SK-N-SH (cell line): Measurements from ENCODE around the gene RASSF8. TPM values are rescaled to one million over a fixed set of nuclear protein-coding genes. Genes with fewer than 3 reads are reported as not detected.
A peak's percentile ranks its signal among the peaks of the same experiment; 100 is the strongest.

Source experiments
- CTCF ChIA-PET: fragments of 300-600, 350-600 bp; formaldehyde crosslinking; extraction: SDS; loops from one replicate; lab custom pipeline; 2021; lab: Yijun Ruan, JAX
- POLR2A ChIA-PET: fragments of 350-600 bp; sonication (Branson Sonifier 250); formaldehyde crosslinking; extraction: SDS; loops from one replicate; lab custom pipeline; 2020; ENCODE audit warnings: antibody characterized with exemption, inconsistent platforms; lab: Yijun Ruan, JAX
- DNase-seq: peaks from one replicate; pipeline ENCODE4 v3.0.0; 2012
- H2AFZ ChIP-seq: fragments of 200-600 bp; sonication (generic); 2 replicates; pipeline ENCODE4 v1.8.1; 2016; ENCODE audit warnings: antibody characterized with exemption, mild to moderate bottlenecking, low read depth
- H3F3A ChIP-seq: fragments of 200-600 bp; sonication (generic); replicated peaks from 2 replicates; pipeline ENCODE3; 2016; ENCODE audit warnings: antibody characterized with exemption, mild to moderate bottlenecking; ENCODE audit not compliant: insufficient read depth
- H3K27ac ChIP-seq, 2 experiments: fragments of 200-500 bp in 1 of 2; fragments of 200-600 bp in 1 of 2; sonication (Bioruptor generic) in 1 of 2; sonication (generic), shearing (Covaris generic) in 1 of 2; 2 replicates each; pipeline versions ENCODE4 v1.5.1 to v1.6.1; 2014 to 2016; ENCODE audit warnings: low read depth in 2 of 2, inconsistent platforms in 1 of 2, low read length in 1 of 2, mild to moderate bottlenecking in 1 of 2, mixed read lengths in 1 of 2
- H3K27me3 ChIP-seq: fragments of 200-600 bp; sonication (generic), shearing (Covaris generic); 2 replicates; pipeline ENCODE4 v1.6.1; 2016; ENCODE audit warnings: mixed run types; ENCODE audit not compliant: insufficient read depth
- H3K36me3 ChIP-seq, 2 experiments: fragments of 200-500 bp in 1 of 2; fragments of 200-600 bp in 1 of 2; sonication (Bioruptor generic) in 1 of 2; sonication (generic) in 1 of 2; replicated peaks in 1 of 2; 2 replicates each; pipeline versions ENCODE3 to v1.5.1; 2014 to 2016; ENCODE audit warnings: low read length in 1 of 2, mild to moderate bottlenecking in 1 of 2; ENCODE audit not compliant: insufficient read depth in 2 of 2, control insufficient read depth in 1 of 2
- H3K4me1 ChIP-seq, 2 experiments: fragments of 200-500 bp in 1 of 2; fragments of 200-600 bp in 1 of 2; sonication (Bioruptor generic) in 1 of 2; sonication (generic), shearing (Covaris generic) in 1 of 2; 2 replicates each; pipeline versions ENCODE4 v1.5.1 to v1.6.1; 2014 to 2016; ENCODE audit warnings: low read depth in 1 of 2, low read length in 1 of 2, mixed run types in 1 of 2; ENCODE audit not compliant: insufficient read depth in 2 of 2, control insufficient read depth in 1 of 2
- H3K4me2 ChIP-seq: fragments of 200-600 bp; sonication (generic), shearing (Covaris generic); 2 replicates; pipeline ENCODE4 v1.6.1; 2017; ENCODE audit warnings: mixed run types
- H3K4me3 ChIP-seq, 2 experiments: fragments of 200-500 bp in 1 of 2; fragments of 200-600 bp in 1 of 2; sonication (Bioruptor generic) in 1 of 2; sonication (generic), shearing (Covaris generic) in 1 of 2; 2 replicates each; pipeline versions ENCODE4 v1.5.1 to v1.8.1; 2014 to 2016; ENCODE audit warnings: low read depth in 2 of 2, inconsistent platforms in 1 of 2, low read length in 1 of 2, mild to moderate bottlenecking in 1 of 2, mixed read lengths in 1 of 2, moderate library complexity in 1 of 2
- H3K79me2 ChIP-seq: fragments of 200-600 bp; sonication (generic); 2 replicates; pipeline ENCODE4 v1.8.1; 2017; ENCODE audit warnings: mild to moderate bottlenecking; ENCODE audit not compliant: insufficient read depth
- H3K9ac ChIP-seq: fragments of 200-600 bp; sonication (generic); 2 replicates; pipeline ENCODE4 v1.6.1; 2017; ENCODE audit warnings: mixed run types
- H3K9me2 ChIP-seq: fragments of 200-600 bp; sonication (generic); 2 replicates; pipeline ENCODE4 v1.6.1; 2017; ENCODE audit warnings: mixed run types
- H3K9me3 ChIP-seq: fragments of 200-600 bp; sonication (generic); 2 replicates; pipeline ENCODE4 v1.6.1; 2017; ENCODE audit warnings: mixed run types, mild to moderate bottlenecking, moderate library complexity
- H4K20me1 ChIP-seq: fragments of 200-600 bp; sonication (generic); 2 replicates; pipeline ENCODE4 v1.6.1; 2017; ENCODE audit warnings: mild to moderate bottlenecking, mixed run types; ENCODE audit not compliant: insufficient read depth
- EP300 ChIP-seq, 2 experiments: IDR thresholded peaks; 2 replicates each; pipeline versions ENCODE4 v1.4.0 to v1.6.1; 2012; ENCODE audit warnings: borderline replicate concordance in 1 of 2, low read depth in 1 of 2, low read length in 1 of 2
- EZH2phosphoT487 ChIP-seq: fragments of 200-600 bp; sonication (generic); IDR thresholded peaks from 2 replicates; pipeline ENCODE4 v1.6.1; 2017; ENCODE audit warnings: low read depth, mixed run types, mild to moderate bottlenecking, antibody characterized with exemption, moderate library complexity, borderline replicate concordance
- FOXJ3 ChIP-seq: sonication (generic); formaldehyde crosslinking; IDR thresholded peaks from 2 replicates; pipeline ENCODE4 v1.5.1; 2020; ENCODE audit warnings: mild to moderate bottlenecking, missing genetic modification reagents
- GABPA ChIP-seq: IDR thresholded peaks from 2 replicates; pipeline ENCODE4 v1.4.0; 2012; ENCODE audit warnings: low read depth, mild to moderate bottlenecking
- IRF3 ChIP-seq: fragments of 150-350 bp; IDR thresholded peaks from 2 replicates; pipeline ENCODE4 v1.6.1; 2016; ENCODE audit warnings: mild to moderate bottlenecking, low read depth, low read length
- JUND ChIP-seq: IDR thresholded peaks from 2 replicates; pipeline ENCODE4 v1.4.0; 2012
- MAX ChIP-seq: IDR thresholded peaks from 2 replicates; pipeline ENCODE4 v1.4.0; 2012; ENCODE audit warnings: low read depth
- NFIC ChIP-seq: IDR thresholded peaks from 2 replicates; pipeline ENCODE4 v1.4.0; 2012; ENCODE audit warnings: borderline replicate concordance
- PBX3 ChIP-seq: IDR thresholded peaks from 2 replicates; pipeline ENCODE4; 2012
- POLR2AphosphoS5 ChIP-seq: IDR thresholded peaks from 2 replicates; pipeline ENCODE4 v1.6.1; 2012; ENCODE audit warnings: low read depth, low read length
- RAD21 ChIP-seq: IDR thresholded peaks from 2 replicates; pipeline ENCODE4 v1.6.1; 2012; ENCODE audit warnings: mild to moderate bottlenecking, low read length
- REST ChIP-seq: IDR thresholded peaks from 2 replicates; pipeline ENCODE4 v1.6.1; 2012; ENCODE audit warnings: mild to moderate bottlenecking, low read depth, low read length, moderate library complexity
- RFX5 ChIP-seq: IDR thresholded peaks from 2 replicates; pipeline ENCODE4 v1.6.1; 2012; ENCODE audit warnings: mild to moderate bottlenecking, improper control_type of control experiment, low read length
- SIN3A ChIP-seq: IDR thresholded peaks from 2 replicates; pipeline ENCODE4 v1.6.1; 2012; ENCODE audit warnings: low read depth, mild to moderate bottlenecking, low read length, moderate library complexity, borderline replicate concordance
- SMC3 ChIP-seq: IDR thresholded peaks from 2 replicates; pipeline ENCODE4 v1.6.1; 2012; ENCODE audit warnings: low read depth, low read length, improper control_type of control experiment
- TAF1 ChIP-seq: IDR thresholded peaks from 2 replicates; pipeline ENCODE4 v1.6.1; 2012; ENCODE audit warnings: low read depth, mild to moderate bottlenecking, low read length, moderate library complexity, borderline replicate concordance
- TCF12 ChIP-seq: IDR thresholded peaks from 2 replicates; pipeline ENCODE4 v1.4.0; 2012
- USF2 ChIP-seq: fragments of 150-350 bp; IDR thresholded peaks from 2 replicates; pipeline ENCODE4 v1.6.1; 2017; ENCODE audit warnings: antibody characterized with exemption, low read length, low read depth, borderline replicate concordance
- WGBS: methylation state at CpG from one replicate; pipeline ENCODE4 v1.1.6; 2017; ENCODE audit warnings: low lambda C conversion rate; 5-methylcytosine and 5-hydroxymethylcytosine counted together
- polyA plus RNA-seq, 3 experiments: library from polyadenylated mRNA; depleted of rRNA; stranded (reverse); fragments of >200 nt; gene quantifications; 2 replicates each; pipeline ENCODE4 v1.2.3, GENCODE V29; 2012

Gene RASSF8
- polyA plus RNA-seq, 1 of the 3 experiments (the other 2 are of a cell fraction) = 15.3 TPM

- H3K36me3 ChIP-seq = peaks cover 5 to 9% of the 10 kb centered on the region in 2 experiments
- no peaks in the 10 kb centered on the region for H3K9me3 ChIP-seq
- peaks cover 56% of the 10 kb centered on the region for H4K20me1 ChIP-seq
- peak overlapping the region; percentile 92 to 95; a peak in 3 of 4 replicates for H3K27ac ChIP-seq
- H3K27me3 ChIP-seq = no peaks in the 10 kb centered on the region
- peaks cover 70% of the 10 kb centered on the region for H3K79me2 ChIP-seq
- 20% methylated on average over 4 of the region's 4 CpGs for WGBS
- TF ChIP-seq FOXJ3 (CRISPR knock-in tag) = no peak
- no peak for TF ChIP-seq MAX
- no peak for TF ChIP-seq JUND
- TF ChIP-seq RFX5 = no peak
- no peak for TF ChIP-seq SMC3
- no peak for TF ChIP-seq USF2
- TF ChIP-seq IRF3 = no peak
- TF ChIP-seq RAD21 = no peak
- TF ChIP-seq TCF12 = no peak
- no peak for TF ChIP-seq NFIC
- TF ChIP-seq PBX3 = no peak
- no peak for TF ChIP-seq REST
- TF ChIP-seq POLR2AphosphoS5 = no peak
- TF ChIP-seq EZH2phosphoT487 = no peak
- TF ChIP-seq SIN3A = no peak
- TF ChIP-seq TAF1 = no peak
- TF ChIP-seq GABPA = no peak
- TF ChIP-seq EP300 (IDR thresholded peaks at IDR 0.05; ENCODE audit: borderline replicate concordance in 1 of 2, low read depth in 1 of 2, low read length in 1 of 2) = no peak
- H3K9me2 ChIP-seq = no peaks in the 10 kb centered on the region
- H3K4me2 ChIP-seq = peak overlapping the region; percentile 74
- H3K4me1 ChIP-seq = peaks cover 0 to 28% of the 10 kb centered on the region in 2 experiments; a peak in 2 of 4 replicates
- ChIA-PET POLR2A (no interaction called here), CTCF (interaction anchor here (0.6 to 3.0 kb wide), 9 partner anchors 26 to 527 kb away, joined by 3 to 18 read pairs (median 3); partner anchors contain the start of gene SSPN)
- no peak for DNase-seq
- H2AFZ ChIP-seq = no peak overlapping the region
- peaks cover 14% of the 10 kb centered on the region for H3F3A ChIP-seq
- peak overlapping the region; percentile 96; the same call in 1 of the 2 replicates for H3K9ac ChIP-seq
- peak overlapping the region; percentile 86 to 92 for H3K4me3 ChIP-seq
Measured at GRCh38 chr12:25960961-25961360, 2.5 kb downstream of the RASSF8 start.
